ENCODE results near the gene DEFB131B. TPM values are rescaled to one million over a fixed set of nuclear protein-coding genes. Genes with fewer than 3 reads are reported as not detected.

The DEFB131B gene, protein sequence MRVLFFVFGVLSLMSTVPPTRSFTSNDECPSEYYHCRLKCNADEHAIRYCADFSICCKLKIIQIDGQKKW
- total RNA-seq, result not detected in 2 replicates

DNA sequence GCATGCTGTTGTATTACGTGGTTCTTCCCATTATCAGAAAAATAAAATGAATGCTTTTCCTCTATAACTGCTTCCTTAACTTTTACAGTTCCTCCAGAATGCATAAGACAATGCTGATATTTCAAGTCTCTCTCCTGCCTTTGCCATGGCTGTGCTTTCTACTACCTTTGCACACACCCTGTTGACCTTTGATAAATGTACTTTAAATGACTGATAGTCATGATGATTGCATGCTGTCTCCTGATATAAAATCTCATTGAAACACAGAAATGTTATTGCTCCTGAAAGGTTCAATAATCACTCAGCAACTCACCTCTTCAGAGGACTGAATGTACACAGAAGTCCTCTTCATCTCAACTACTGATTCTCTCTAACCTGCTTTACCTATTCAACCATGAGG is at the start of gene DEFB131B:
DEFB131B (plus strand) TSS at position 395 of the 400 bp plus-strand sequence; CDS start at position 395, 0 bp downstream.

DNA sequence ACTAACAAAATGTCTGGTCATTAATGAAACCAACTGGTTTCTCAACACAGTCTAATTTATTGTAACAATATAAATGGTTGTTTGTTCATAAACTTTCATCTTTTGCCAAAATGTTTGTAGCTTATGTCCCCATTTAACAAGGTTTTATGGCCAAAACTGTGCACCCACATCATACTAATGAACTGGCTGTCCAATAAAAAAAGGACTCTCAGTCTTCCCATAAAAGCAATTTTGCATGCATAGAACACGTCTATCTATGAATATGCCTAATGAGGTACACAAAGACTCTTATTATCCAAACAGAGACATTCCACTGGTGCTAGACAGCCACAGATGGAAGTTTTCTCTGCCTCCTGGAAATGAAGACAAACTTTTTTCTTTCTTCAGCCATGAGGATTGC is 45.4 kb upstream of the DEFB131B start, which contains the start of gene DEFB108B:
DEFB108B (plus strand) TSS at position 390 of the 400 bp plus-strand sequence; CDS start at position 390, 0 bp downstream.

DNA sequence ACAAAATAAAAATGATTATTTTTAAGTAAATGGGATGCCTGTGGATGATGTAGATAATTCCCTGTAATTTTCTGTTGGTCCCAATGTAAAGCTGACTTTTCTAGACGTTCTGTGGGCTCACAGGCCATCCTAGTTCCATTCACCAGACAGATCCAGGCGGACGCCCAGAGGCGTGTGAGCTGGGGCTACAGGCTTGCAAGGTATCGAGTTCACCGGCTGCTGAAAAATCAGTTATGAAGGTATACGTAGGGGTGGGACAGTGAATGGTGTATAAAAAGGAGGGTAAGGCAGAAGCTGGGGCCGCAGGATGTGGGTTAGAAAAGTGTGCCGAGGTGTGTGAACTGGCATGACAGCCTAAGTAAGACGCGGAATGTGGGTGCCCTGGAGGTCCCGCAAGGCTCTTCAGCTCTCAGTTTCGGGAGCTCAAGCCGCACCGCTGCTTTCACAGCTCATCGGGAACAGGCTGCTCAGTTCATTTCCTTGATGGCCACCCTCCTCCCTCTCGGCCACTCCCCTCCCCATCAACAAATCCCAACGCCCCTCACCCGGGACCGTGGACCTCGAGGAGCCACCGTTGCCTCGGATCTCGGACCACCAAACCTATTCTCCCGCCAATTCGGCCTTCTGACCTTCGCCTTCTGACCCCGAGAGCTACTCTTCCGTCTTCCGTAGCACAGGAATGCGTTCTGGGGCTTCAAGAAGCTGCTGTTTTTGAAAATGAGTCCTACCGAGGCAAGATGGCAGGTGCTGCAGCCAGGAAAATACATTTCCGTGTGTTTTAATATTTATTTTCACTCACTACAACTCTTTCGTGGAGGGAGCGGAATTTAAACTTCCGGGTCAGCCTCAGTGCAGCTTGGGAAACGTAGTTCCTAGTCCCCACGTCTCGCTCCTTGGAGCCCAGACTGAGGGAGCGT is 49.8 kb downstream of the DEFB131B start, which contains the start of gene XNDC1N:
XNDC1N (minus strand) TSS at position 775 of the 917 bp plus-strand sequence. CDS start 5,241 bp downstream, outside the sequence.

DNA sequence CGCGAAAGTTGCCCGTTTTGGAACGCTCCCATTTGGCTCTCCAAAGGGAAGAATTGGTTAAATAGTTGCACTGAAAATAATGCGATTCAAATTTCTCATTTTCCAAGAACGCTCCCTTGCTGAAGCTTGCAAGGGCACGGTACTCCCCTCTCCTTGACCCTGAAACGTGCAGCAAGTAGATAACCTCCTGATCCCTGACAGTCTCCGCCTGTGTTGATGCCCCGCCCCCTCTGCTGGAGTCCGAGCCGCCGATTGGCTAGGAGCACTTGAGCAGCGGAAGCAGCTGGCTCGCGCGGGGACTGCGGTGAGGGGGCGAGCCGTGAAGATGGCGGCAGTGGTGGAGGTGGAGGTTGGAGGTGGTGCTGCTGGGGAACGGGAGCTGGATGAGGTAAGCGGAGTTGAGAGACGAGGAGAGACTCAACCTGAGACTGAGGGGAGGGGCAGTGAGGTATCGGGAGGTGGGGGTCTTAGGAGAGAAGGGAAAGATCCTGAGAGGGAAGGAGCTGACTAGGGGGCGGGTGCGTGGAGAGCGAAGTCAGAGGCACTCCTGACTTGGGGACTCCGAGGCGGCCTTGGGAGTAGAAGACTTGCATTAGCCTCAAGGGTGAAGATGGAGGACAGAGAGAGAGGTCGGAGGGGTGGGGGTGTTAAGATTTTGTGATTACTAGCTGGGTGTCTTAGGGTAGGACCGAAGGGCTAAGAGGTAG is 50.6 kb downstream of the DEFB131B start, which contains the start of gene RNF121:
RNF121 (plus strand) TSS at position 310 of the 707 bp plus-strand sequence; CDS start at position 326, 16 bp downstream.

Other genes with a start within 250 kb of the DEFB131B start
- not detected in 2 replicates for gene DEFB108B, start 45.3 kb upstream of the DEFB131B start, total RNA-seq
- gene XNDC1N, start 50.1 kb downstream of the DEFB131B start, total RNA-seq, result 4.4 and 4.7 TPM in 2 replicates
- 38.8 and 40.7 TPM in 2 replicates for gene RNF121, start 50.6 kb downstream of the DEFB131B start, total RNA-seq
- 1.5 and 2.8 TPM in 2 replicates for gene IL18BP, start 120.5 kb downstream of the DEFB131B start, total RNA-seq
- gene NUMA1, start 202.1 kb downstream of the DEFB131B start, total RNA-seq, result 117 and 205 TPM in 2 replicates
- 3.4 and 4.1 TPM in 2 replicates for gene LRRC51, start 202.4 kb downstream of the DEFB131B start, total RNA-seq
- 141 and 146 TPM in 2 replicates for gene LAMTOR1, start 224.8 kb downstream of the DEFB131B start, total RNA-seq
- gene TOMT, start 227.5 kb downstream of the DEFB131B start, total RNA-seq, result not detected in 2 replicates
- 25.9 and 45.3 TPM in 2 replicates for gene ANAPC15, start 234.2 kb downstream of the DEFB131B start, total RNA-seq